HepG2 (cell line): ENCODE results near the gene DRAM1. TPM values are rescaled to one million over a fixed set of nuclear protein-coding genes. Genes with fewer than 3 reads are reported as not detected.

ENCODE experiments used
- HNF4A ChIP-seq: sonication (generic); formaldehyde crosslinking; IDR thresholded peaks from 2 replicates; pipeline ENCODE4 v1.4.0; 2020; ENCODE audit warnings: missing genetic modification reagents
- KIAA2018 ChIP-seq: sonication (generic); formaldehyde crosslinking; IDR thresholded peaks from 2 replicates; pipeline ENCODE4 v1.5.0; 2020; ENCODE audit warnings: mild to moderate bottlenecking, missing genetic modification reagents, borderline replicate concordance
- NR3C1 ChIP-seq: sonication (generic); formaldehyde crosslinking; IDR thresholded peaks from 2 replicates; pipeline ENCODE4 v1.4.0; 2020; ENCODE audit warnings: missing genetic modification reagents
- POLR2A ChIP-seq, 2 experiments: IDR thresholded peaks; 2 replicates each; pipeline ENCODE4 v1.6.1; 2011; ENCODE audit warnings: low read depth in 2 of 2, low read length in 2 of 2, mild to moderate bottlenecking in 1 of 2, moderate library complexity in 1 of 2; ENCODE audit not compliant: insufficient read depth in 1 of 2
- ZFP37 ChIP-seq: sonication (generic); formaldehyde crosslinking; IDR thresholded peaks from 2 replicates; pipeline ENCODE4 v1.4.0; 2020; ENCODE audit warnings: missing genetic modification reagents, borderline replicate concordance
- ZNF282 ChIP-seq: fragments of 450-650 bp; IDR thresholded peaks from 2 replicates; pipeline ENCODE4 v1.6.1; 2018; ENCODE audit not compliant: partially characterized antibody
- ZNF34 ChIP-seq: sonication (generic); formaldehyde crosslinking; IDR thresholded peaks from 2 replicates; pipeline ENCODE4 v1.4.0; 2020; ENCODE audit warnings: mild to moderate bottlenecking, missing genetic modification reagents, borderline replicate concordance
- ZNF44 ChIP-seq: sonication (generic); formaldehyde crosslinking; IDR thresholded peaks from 2 replicates; pipeline ENCODE4 v1.5.1; 2020; ENCODE audit warnings: mild to moderate bottlenecking, missing genetic modification reagents
- ZNF503 ChIP-seq: sonication (generic); formaldehyde crosslinking; IDR thresholded peaks from 2 replicates; pipeline ENCODE4 v1.4.0; 2020; ENCODE audit warnings: missing genetic modification reagents
- ZNF556 ChIP-seq: sonication (generic); formaldehyde crosslinking; IDR thresholded peaks from 2 replicates; pipeline ENCODE4 v1.4.0; 2020; ENCODE audit warnings: mild to moderate bottlenecking, missing genetic modification reagents, borderline replicate concordance
- ZNF577 ChIP-seq: sonication (generic); formaldehyde crosslinking; IDR thresholded peaks from 2 replicates; pipeline ENCODE4 v1.4.0; 2020; ENCODE audit warnings: mild to moderate bottlenecking, low read depth, missing genetic modification reagents, borderline replicate concordance
- ZNF687 ChIP-seq: sonication (generic); formaldehyde crosslinking; IDR thresholded peaks from 2 replicates; pipeline ENCODE4 v1.5.1; 2020; ENCODE audit warnings: mild to moderate bottlenecking, missing genetic modification reagents, moderate library complexity
- polyA plus RNA-seq, 8 experiments: library from polyadenylated mRNA; depleted of rRNA in 3 of 8; stranded (reverse) in 7 of 8; unstranded in 1 of 8; fragments of >200 nt; fragmentation: Illumina TruSeq in 4 of 8; extraction: Trizol in 4 of 8; gene quantifications; 2 replicates each; pipeline versions ENCODE4 v1.2.1 to v1.2.3, GENCODE V29; 2011 to 2016; ENCODE audit warnings: low read depth in 4 of 8, missing spikeins in 1 of 8, mixed read lengths in 1 of 8; ENCODE audit not compliant: insufficient read depth in 1 of 8
- total RNA-seq, 5 experiments: library from RNA; depleted of rRNA; stranded (reverse); fragments of >200 nt; fragmentation: Illumina TruSeq; extraction: Trizol; gene quantifications; 2 replicates each; pipeline ENCODE4 v1.2.3, GENCODE V29; 2016; ENCODE audit warnings: low read depth in 1 of 5

Gene DRAM1
- total and polyA plus RNA-seq, 2 of the 13 experiments (the other 11 are each of a cell fraction or from before 2014, with no cell fraction given) = 20.9 to 32.6 TPM

DNA sequence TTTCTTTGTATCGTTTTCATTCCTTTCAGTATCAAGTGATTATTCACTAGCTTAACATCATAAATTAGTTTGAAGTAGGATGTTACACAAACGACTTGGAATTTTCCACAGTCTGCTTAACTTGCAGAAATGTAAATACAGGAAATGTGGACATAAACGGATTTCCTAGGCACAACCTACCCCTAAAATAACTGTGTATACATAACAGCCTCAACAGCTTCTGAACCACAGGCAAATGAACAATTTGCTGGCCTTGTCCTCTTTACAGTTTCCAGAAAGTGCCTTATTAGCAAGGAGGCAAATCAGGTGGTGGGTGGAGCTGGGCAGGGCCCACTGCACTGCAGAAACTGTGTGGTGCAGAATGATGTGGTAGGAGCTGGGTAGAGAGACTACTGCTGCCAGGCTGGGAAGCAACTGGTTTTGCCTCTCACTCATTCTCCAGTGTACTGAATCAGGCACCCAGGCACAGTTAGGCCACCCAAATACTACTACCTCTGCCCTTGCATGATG, 14.1 kb downstream of the DRAM1 start (continued):
- TF ChIP-seq ZNF282 (no peak), ZNF44 (no peak), ZFP37 (CRISPR knock-in tag) (no peak; the same call in 1 of the 2 replicates), ZNF34 (CRISPR knock-in tag) (no peak), HNF4A (0 out of 2 replicates have a peak, but pooled peaks have one; percentile 21), POLR2A (IDR thresholded peaks at IDR 0.05; ENCODE audit: insufficient read depth in 1 of 2, low read depth in 2 of 2, low read length in 2 of 2) (no peak), NR3C1 (CRISPR knock-in tag) (no peak), ZNF577 (no peak), ZNF556 (CRISPR knock-in tag) (no peak), ZNF503 (CRISPR knock-in tag) (peak; percentile 66; the same call in 1 of the 2 replicates), KIAA2018 (CRISPR knock-in tag) (no peak), ZNF687 (peak; percentile 46; the same call in 1 of the 2 replicates)
